ENCODE data around the gene KRT2.

Gene KRT2

DNA sequence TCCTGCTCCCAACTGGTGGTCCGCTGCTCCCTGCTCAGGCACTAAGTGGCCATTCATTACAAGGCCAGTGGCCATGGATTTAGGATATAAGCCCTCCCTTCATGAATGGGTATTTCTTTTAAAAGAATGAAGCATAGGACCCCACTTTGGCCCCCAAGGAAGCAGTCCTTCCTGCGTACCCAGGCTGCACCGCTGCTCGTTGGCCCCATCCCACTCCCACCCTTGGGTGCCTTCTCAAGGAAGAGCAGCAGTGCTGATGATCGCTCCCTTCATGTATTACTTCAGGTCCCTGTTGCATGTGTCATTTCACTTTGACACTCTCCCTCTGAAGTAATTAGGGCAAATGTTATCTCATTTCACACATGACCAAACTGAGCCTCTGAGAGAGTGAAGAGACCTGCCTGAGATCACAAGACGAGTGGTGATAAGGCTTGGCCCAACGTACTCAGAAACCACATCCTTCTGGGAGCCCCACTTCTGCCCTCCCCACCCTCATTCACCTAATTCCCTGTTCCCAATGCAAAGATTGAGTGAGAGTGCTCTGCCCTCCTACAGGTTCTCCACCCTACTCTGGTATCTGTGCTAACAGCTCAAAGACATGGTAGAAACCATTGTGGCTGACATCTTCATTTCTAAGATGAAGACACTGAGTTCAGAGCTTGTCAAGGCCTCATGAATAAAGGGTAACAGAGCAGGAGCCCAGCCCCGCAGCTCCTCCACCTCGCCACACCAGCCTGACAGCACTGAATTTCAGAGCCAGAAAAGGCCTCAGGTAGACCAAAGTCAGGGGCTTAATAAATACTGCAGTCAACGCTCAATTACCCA, 10.3 kb upstream of the KRT2 start:
- DNase-seq: no peak

DNA sequence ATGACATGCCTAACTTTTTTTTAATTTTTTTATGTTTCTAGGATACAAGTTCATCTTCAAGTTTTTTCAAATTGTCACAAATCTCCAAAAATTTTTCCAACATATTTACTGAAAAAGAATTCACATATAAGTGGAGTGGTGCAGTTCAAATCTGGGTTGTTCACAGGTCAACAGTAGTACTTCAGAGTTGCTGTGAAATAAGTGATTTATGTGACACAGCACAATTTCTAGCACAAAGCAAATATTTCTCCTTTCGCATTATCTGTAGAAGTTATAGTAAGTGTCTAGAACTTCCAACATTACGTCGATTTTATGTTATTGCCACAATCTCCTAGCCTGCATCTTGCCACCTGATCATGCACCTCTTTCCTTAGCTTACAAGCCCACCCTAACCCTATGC, 9.7 kb upstream of the KRT2 start:
- DNase-seq: no peak

DNA sequence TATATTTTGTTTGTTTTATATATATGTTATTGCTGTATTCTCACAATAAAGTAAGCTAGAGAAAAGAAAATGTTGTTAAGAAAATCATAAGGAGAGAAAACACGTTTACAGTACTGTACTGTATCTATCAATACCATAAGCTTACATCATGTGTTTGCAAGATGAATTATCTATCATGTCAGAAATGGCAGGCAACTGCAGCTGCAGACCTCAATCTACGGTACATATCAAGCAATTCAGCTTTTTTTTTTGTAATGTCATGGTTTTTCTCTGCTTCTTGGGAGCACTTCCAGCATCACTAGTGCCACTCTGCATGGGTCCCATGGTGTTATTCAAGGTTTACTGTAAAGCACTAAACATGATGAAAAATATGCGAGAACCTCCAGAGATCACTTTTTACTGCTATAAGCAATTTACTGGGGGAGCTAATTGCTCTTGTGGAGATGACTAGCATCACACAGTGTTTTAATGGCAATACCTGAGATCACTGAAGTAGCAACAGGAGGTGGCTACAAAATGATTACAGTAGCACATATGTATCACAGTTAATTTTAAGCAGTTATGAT, 9.0 kb upstream of the KRT2 start:
- no peak for DNase-seq

DNA sequence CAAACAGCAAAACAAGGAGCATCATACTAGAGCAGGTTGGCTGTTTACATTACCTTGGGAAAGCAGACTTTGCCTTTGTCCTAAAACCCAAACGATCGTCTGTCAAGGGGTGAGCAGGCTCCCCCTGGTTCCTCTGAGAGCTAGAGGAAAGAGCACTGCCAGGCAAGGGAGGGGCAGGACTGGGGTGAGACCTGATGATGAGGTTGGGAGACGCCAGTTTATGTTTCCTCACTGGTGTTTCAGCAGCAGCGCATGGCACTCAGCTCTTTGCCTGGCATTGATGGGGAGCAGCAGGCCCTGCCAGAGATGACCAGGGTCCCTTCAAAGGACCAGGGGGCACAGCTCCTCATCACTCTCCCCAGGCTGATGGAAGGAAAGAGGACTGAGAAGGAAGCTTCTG, 7.9 kb upstream of the KRT2 start:
- no peak for DNase-seq

DNA sequence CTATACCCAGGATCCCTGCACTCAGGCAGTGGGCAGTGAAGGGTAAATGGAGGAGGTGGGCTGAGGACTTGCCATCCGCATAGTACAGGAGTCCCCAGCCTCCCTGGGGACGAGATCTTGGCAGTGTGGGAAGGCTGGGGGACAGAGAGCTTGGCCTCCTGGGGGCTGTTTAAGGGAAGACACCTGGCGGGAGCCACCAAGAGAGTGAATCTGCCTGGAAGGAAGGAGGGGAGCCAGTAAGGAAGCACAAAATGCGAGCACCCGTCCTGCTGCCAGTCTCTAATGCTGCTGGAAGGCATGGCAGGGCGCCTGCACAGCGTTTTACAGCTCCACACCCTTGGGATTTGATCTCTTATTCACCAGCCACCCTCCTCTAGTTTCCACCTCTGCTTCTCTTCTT, 7.4 kb upstream of the KRT2 start:
- no peak for DNase-seq

DNA sequence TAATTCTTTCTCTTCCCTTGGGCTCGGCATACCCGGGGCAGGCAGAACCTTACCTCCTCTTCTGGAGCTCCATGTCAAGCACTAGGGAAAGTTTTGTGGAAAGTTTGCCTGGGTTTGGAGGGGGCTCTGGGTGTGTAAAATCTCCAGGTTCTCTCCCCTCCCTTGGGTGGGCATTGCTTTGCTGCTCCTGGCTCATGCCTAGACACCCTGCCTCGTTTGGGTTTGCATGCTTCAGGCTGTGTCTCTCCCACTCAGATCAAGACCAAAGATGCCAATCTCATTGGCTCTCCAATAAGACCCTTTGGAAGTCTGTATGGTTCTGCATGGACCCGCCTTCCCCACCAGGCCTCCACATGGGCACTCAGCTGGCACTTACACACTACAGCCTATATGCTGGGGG, 6.2 kb upstream of the KRT2 start:
- DNase-seq: no peak

DNA sequence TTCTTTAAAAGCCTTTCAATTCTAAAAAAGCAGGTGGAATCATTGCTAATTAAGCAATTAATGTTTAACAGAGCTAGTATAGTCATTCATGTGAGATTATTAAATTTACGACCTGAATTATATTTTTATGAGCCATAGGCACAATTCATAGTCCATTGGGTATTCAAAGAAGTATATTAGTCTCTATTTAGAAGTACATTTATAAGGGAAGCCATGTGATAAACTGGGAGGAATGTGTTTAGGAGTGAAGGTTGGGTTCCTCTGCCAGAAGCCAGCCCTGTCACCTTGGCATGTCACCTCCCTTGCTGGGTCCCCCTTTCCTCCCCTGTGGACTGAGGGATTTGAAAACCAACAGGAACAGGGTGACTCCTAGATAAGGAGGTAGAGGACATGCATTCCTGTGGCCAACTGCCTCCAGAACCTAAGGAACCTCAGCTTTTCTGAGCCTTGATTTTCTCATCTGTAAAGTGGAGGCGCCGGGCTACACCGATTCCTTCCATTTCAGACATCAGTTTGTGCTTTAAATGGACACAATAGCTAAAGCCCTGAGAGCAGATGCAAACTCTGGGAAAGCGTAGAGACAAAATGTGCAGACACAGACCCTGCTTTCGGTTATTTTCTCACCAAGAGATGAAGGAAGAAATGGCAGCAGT, 5.4 kb upstream of the KRT2 start:
- no peak for DNase-seq

DNA sequence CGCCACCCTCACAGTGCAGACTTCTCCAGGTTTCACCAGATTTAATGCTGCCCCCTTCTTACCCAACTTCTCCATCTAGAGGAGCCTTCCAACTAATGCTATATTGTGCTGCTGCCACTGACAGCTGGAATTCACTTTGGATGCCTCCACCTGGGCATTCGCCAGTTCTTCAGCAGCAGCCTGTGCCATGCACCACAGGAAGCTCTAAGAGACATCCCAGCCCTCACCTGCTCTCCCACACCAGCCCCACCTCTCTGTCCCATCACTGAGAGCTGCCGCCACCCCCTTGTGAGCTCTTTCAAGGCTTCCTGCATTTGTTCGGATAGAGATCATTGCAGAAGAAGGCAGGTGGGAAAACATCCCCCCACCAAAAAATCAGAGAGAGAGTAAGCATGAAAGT, 4.6 kb upstream of the KRT2 start:
- no peak for DNase-seq

DNA sequence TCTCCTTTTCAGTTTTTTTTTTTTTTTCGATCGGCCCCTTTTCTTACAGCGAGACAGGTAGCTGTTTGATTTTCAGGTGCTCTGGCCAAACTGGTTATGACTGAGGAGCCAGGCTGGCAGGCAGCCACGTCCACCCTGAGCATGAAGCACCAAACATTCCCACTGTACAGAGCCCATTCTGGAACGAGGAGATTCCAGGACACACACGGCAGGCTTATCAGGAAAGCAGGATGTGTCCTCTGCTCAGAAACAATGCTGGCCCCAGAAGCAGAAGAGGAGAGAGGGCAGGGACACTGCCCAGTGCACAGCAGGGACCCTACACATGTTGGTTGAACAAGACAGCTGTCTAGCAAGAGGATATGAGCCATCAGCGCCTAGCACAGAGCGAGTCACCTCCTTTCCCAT, 3.7 kb upstream of the KRT2 start:
- no peak for DNase-seq

DNA sequence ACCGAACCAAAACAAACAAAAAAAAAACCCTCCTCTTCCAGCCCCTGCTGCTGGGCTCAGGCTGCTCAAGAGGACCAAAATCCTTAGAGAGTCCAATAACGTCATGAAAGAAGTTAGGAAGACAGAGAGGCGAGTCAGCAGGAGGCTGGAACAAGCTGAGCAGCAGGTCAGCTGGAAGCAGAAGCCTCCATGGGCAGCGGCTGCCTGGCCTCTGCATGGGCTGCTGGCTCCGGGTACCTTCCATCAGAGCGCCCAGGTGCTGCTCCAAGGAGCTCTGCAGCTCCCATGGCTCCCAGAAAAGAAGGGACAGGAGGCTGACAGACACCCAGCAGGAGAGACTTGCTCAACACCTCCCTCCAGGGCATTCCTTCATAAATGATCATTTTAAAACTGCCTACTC, 3.2 kb upstream of the KRT2 start:
- no peak for DNase-seq

DNA sequence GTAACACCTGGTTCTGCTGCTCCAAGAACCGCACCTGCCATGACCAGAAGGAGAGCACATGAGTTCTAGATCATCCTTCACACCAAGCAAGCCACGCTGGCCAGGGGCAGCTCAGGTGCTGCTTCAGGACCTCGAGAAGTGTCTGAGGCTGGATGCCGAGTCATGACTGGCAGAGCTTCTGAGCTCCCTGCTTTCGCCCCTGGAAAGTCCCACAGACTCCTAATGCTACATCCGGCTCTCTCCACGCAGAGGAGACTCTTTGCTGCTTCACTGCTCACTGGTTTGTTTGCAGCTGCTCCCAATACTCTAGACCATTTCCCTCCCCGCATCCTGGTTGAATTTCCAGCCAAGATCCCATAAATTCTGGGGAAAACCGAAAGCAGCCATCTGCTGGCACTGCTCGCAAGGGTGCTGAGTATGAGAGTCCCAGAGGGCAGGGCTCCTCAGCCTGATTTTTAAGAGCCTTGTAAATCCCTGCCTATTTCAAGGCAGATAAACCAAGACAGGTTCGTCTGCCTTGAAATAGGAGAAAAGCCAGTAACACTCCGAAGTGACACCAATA, 1.4 kb downstream of the KRT2 start:
- peak; percentile 0 for DNase-seq

DNA sequence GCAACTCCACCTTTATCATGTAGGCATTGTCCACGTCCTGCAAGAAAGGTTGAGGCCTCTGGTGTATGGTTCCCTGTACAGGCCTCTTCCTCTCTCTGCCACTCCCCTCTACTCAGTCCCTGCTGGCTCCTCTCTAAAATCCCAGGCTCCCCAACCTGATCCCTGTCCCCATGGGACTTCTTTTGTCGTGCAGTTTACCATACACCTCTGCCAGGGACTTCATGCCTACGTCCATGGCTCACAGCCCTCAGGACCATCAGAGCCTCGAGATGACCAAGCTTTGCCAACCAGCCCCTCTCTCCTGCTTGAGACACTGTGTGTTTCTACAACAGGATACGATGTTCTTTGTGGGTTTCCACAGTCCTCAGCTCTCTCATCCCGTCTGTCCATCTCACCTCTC, 2.9 kb downstream of the KRT2 start:
- DNase-seq: no peak

DNA sequence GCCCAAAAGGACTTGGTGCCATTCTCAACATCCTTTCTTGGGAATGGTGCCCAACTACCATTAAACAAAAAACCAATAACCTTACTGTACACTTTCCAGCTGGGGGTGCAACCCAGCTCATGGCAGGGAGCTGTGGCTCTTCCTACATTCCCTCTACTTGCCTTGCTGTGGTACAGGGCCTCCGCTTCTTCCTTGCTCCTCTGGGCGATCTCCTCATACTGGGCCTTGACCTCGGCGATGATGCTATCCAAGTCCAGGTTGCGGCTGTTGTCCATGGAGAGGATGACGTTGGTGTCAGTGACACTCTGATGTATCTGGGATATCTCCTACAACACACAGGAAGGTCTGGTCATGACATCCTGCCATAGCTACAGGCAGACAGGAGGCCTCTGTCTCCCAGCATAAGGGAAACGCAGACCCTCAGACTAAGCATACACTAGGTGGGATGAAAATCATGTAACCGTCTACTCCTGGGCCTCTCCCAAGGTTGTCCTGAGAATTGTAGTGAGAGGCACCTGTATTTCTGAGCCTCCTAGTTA, 3.9 kb downstream of the KRT2 start:
- DNase-seq: no peak

DNA sequence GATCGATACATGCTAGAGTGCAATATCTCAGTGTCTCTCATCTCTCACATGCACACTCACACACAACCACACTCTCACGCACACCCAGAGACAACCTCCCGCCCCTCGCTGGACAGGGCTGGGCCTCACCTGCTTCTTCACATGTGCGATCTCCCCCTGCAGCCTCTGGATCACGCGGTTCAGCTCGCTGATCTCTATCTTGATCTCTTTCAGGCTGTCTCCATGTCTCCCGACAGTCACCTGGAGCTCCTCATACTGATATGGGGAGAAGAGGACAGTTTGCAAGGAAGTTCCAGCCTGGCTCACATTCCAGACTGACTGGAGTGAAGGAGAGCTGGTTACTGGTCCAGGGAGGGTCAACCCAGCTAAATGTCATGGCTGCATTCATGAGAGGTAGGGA, 4.4 kb downstream of the KRT2 start:
- DNase-seq: no peak

DNA sequence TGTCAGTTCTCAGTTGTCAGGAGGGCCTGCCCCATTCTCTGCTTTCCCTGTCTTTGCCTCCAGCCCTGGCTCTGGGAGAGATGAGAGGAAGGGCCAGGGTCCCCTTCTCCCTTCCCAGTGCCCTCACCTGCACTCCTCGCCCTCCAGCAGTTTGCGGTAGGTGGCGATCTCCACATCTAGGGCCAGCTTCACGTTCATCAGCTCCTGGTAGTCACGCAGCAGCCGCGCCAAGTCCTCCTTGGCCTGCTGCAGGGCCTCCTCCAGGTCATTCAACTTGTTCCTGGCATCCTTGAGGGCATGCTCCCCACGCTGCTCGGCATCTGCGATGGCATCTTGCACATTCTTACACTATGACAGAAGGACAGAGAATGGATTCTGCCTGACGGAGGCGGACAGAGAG, 5.4 kb downstream of the KRT2 start:
- DNase-seq: no peak

DNA sequence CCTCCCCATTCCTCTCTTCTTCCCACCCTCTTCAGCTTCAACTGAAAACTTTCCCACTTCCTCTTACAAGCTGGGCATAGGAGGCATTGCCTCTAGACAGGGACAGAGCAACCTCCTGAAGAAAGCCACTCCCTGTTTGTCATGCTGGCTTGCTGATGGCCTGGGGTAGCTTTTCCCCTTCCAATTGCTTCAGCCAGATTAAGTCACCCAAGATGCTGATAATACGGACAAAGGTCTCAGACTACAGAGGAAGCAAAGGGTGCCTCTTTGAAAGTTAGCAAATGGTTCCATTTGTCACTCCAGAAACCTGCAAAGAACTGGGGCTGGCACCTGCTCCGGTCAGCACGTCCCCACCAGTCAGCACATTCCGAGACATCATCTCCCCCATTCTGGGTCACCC, 6.0 kb downstream of the KRT2 start:
- no peak for DNase-seq

DNA sequence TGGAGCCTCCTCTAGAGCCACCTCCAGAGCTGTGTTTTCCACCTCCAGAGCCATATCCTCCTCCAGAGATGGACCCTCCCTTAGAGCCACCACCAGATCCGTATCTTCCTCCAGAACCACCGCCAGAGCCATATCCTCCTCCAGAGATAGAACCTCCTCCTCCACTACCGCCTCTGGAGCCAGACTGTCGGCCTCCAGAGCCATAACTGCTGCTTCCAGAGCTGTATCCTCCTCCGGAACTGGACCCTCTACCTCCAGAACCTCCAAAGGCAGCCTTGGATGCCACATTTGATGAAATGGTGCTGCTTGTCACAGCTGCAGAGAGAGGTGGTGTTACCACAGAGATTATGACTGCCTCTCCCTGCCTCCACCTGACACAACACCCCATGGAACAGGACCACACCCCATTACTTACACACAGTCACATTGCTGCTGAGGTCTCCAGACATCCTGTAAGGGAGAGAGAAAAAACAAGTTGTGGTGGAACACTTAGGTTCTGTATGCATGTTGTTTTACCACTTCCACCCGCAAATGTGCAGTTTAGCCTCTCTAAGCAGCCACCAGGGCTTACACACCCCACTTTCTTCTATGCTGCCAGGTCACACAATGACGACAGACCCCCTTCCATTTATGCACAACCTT, 6.8 kb downstream of the KRT2 start:
- DNase-seq: no peak

DNA sequence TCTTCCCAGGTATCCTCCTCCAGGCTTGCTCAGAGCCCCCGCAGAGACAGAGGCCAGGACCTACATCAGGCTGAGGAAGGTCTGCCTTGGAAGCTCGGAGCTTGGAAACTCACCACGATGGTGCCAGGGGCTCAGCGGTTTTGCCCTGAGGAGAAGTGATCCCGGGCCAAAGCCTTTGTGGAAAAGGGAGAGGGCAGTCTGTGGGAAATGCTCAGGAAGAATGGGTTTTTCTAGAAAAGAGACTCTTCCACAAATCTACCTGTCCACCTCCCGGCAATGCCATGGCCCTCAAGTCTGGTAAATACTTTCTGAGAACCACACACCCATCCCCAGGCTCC, 8.0 kb downstream of the KRT2 start:
- no peak for DNase-seq

DNA sequence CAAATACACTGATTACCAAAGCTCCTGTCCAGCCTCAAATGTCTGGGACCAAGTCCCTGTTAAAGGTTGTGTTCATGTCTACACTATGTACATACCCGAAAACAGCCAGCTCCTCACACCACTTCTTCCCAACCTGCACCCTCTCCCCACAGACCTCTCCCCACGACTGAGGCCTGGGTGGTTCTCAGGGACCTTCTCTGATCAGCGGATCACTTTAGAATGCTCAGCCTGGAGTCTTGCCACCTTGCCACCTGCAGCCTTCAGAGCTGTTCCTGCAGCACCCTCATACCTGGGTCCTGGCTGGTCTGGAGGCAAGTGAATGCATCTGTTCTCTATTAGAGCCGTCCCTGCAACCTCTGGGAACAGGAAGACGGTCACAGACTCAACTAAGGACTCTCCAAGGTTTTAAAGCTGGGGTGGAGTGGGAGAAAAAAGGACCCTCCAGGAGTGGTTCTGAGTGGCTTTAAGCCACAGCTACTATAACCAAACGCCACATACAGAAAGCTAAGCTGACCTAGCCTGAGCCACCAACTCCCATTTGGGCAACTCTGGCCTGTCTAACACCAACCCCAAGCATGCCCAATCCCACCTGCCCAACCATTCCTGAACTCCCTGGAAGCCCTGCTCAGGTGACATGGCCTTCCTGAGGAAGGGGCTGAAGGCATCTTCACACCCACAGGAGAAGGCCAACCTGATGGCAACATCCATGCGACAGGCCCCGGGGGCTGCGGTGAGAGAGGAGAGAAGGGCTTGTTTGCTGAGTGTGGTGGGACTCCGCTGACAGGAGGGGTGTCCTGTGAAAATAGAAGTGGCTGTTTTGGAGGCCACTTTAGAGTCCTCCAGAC, 8.6 kb downstream of the KRT2 start:
- DNase-seq: no peak

DNA sequence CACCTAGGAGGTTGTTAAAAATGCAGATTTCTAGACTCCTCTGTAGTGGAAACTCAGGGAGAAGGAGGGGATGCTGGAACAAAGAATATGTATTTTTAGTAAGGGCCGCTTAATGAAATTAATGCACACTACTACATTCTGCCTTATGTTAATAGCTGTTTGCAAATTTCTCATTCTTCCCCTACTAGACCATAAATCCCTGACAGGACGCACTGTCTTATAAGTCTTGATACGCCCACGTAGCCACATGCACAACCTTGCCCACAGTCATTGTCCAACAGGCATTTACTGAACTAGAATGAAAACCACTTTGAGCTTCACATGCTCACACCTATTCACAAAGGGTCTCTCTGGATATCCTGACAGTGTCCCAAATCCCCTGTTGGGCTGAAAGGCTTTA, 10.5 kb downstream of the KRT2 start:
- DNase-seq: no peak

DNA sequence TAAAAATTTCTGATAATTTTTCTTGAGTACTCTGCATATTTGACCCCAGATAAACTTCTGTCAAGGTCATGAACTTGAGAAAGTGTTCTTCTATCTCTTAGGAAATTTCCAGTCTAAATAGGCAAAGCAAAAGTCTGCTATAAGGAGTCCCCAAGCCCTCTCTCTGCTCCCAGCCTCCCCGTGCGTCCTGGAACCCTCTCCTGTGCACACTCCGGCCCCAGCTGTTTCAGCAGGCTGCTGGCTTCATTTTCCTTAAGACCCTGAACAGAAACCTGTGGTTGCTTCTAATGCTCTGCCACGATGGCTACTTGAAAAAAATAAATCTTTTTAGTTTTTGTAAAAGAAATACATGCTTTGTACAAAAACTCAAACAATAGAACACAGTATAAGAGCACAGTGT, 14.7 kb downstream of the KRT2 start:
- no peak for DNase-seq

DNA sequence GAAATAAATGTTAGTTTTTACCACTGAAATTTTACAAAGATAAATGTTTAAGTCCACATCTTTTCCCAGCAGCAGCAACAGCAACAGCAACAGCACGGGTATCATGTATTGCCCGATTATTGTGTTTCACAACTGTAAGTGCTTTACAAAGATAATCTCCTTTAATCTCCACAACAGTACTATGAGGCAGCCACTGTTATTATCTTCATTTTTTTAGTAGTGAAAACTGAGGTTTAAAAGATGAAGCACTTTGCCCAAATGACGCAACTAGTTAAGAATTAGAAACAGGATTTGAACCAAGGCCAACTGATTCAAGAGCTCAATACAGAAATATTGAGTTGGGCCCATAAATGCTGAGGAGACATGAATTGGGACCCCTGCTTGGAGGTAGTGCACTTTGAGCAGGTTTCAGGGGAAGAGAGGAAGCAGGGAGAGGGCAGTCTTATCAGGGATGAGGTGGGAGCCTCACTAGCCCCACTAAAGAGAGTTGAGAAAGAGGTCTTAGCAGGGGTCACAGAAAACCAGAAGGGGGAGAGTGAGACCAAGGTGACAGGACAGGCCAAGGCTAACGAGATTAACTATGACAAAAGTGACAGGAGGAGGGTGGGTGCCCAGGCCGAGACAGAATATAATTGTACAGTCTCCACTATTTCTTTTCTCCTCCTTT, 15.3 kb downstream of the KRT2 start:
- no peak for DNase-seq

Measured in NCI-H526 treated with DMSO at 0.1 percent for 48 hours (cell line).